ENCODE data around the gene GAK. TPM values are rescaled to one million over a fixed set of nuclear protein-coding genes. Genes with fewer than 3 reads are reported as not detected.

GAK gene
- total and polyA plus RNA-seq, 4 donors, result 27.4 to 69.7 (median 47.0) TPM

- WGBS, result 93% methylated on average over 19 of the region's 19 CpGs
- Histone ChIP-seq H3K9ac (ENCODE audit: low read depth in 1 of 2, low read length in 2 of 2) (no peak overlapping the region), H3K4me1 (ENCODE audit: control insufficient read depth in 4 of 4, insufficient read depth in 4 of 4, low read length in 3 of 4) (peaks cover 0 to 1% (median 0%) of the 10 kb centered on the region in 4 donors), H3K27ac (ENCODE audit: low read depth in 1 of 2, low read length in 2 of 2) (no peak overlapping the region), H3K27me3 (ENCODE audit: control insufficient read depth in 4 of 4, insufficient read depth in 4 of 4, low read length in 3 of 4) (no peaks in the 10 kb centered on the region), H3K36me3 (ENCODE audit: control insufficient read depth in 4 of 4, insufficient read depth in 3 of 4, low read depth in 1 of 4, low read length in 3 of 4) (no peaks in the 10 kb centered on the region), H3K9me3 (ENCODE audit: control insufficient read depth in 4 of 4, low read length in 3 of 4) (no peaks in the 10 kb centered on the region), H3K4me3 (ENCODE audit: low read depth in 1 of 3, low read length in 3 of 3) (no peak overlapping the region)
- TF ChIP-seq GABPA (IDR thresholded peaks at IDR 0.05 in 1 of 2, conservative IDR thresholded peaks at IDR 0.05 in 1 of 2) (no peak), YY1 (IDR thresholded peaks at IDR 0.05) (no peak), MAX (IDR thresholded peaks at IDR 0.05) (no peak), REST (IDR thresholded peaks at IDR 0.05) (no peak), TAF1 (conservative IDR thresholded peaks at IDR 0.05) (no peak), HNF4A (conservative IDR thresholded peaks at IDR 0.05) (no peak)
- no peak for DNase-seq (ENCODE audit: low spot score)
These were observed 15.4 kb upstream of the GAK start for GRCh38 chr4:947491-947971.

- no peak for DNase-seq (ENCODE audit: low spot score)
- H3K27ac ChIP-seq (ENCODE audit: low read depth in 1 of 2, low read length in 2 of 2), result no peak overlapping the region
- peaks cover 0 to 1% (median 0%) of the 10 kb centered on the region in 4 donors for H3K4me1 ChIP-seq (ENCODE audit: control insufficient read depth in 4 of 4, insufficient read depth in 4 of 4, low read length in 3 of 4)
- no peak overlapping the region for H3K4me3 ChIP-seq (ENCODE audit: low read depth in 1 of 3, low read length in 3 of 3)
- H3K27me3 ChIP-seq (ENCODE audit: control insufficient read depth in 4 of 4, insufficient read depth in 4 of 4, low read length in 3 of 4), result no peaks in the 10 kb centered on the region
- no peaks in the 10 kb centered on the region for H3K9me3 ChIP-seq (ENCODE audit: control insufficient read depth in 4 of 4, low read length in 3 of 4)
- H3K9ac ChIP-seq (ENCODE audit: low read depth in 1 of 2, low read length in 2 of 2), result no peak overlapping the region
- WGBS, result 77% methylated on average over 62 of the region's 62 CpGs
- no peak for TF ChIP-seq HNF4G (IDR thresholded peaks at IDR 0.05)
- no peak for TF ChIP-seq RAD21 (IDR thresholded peaks at IDR 0.05)
- TF ChIP-seq ATF3 (IDR thresholded peaks at IDR 0.05), result no peak
- no peak for TF ChIP-seq SP1 (IDR thresholded peaks at IDR 0.05)
- no peaks in the 10 kb centered on the region for H3K36me3 ChIP-seq (ENCODE audit: control insufficient read depth in 4 of 4, insufficient read depth in 3 of 4, low read depth in 1 of 4, low read length in 3 of 4)
These were observed 14.7 kb upstream of the GAK start for GRCh38 chr4:946517-947471.

- H3K27ac ChIP-seq (ENCODE audit: low read depth in 1 of 2, low read length in 2 of 2), result no peak overlapping the region
- no peak overlapping the region for H3K4me3 ChIP-seq (ENCODE audit: low read depth in 1 of 3, low read length in 3 of 3)
- H3K4me1 ChIP-seq (ENCODE audit: control insufficient read depth in 4 of 4, insufficient read depth in 4 of 4, low read length in 3 of 4), result peaks cover 0 to 3% (median 0%) of the 10 kb centered on the region in 4 donors
- H3K27me3 ChIP-seq (ENCODE audit: control insufficient read depth in 4 of 4, insufficient read depth in 4 of 4, low read length in 3 of 4), result no peaks in the 10 kb centered on the region
- DNase-seq (ENCODE audit: low spot score), result no peak
- H3K9ac ChIP-seq (ENCODE audit: low read depth in 1 of 2, low read length in 2 of 2), result no peak overlapping the region
- WGBS, result 83% methylated on average over 9 of the region's 9 CpGs
- H3K36me3 ChIP-seq (ENCODE audit: control insufficient read depth in 4 of 4, insufficient read depth in 3 of 4, low read depth in 1 of 4, low read length in 3 of 4), result no peaks in the 10 kb centered on the region
- H3K9me3 ChIP-seq (ENCODE audit: control insufficient read depth in 4 of 4, low read length in 3 of 4), result no peaks in the 10 kb centered on the region
- TF ChIP-seq RAD21 (IDR thresholded peaks at IDR 0.05) (no peak), HNF4G (IDR thresholded peaks at IDR 0.05) (no peak), EGR1 (IDR thresholded peaks at IDR 0.05; ENCODE audit: low read depth in 2 of 2) (no peak), TAF1 (conservative IDR thresholded peaks at IDR 0.05) (no peak), ZBTB33 (IDR thresholded peaks at IDR 0.05) (no peak), FOXA1 (IDR thresholded peaks at IDR 0.05) (no peak), JUND (IDR thresholded peaks at IDR 0.05) (no peak), RXRA (IDR thresholded peaks at IDR 0.05) (no peak), FOXA2 (IDR thresholded peaks at IDR 0.05) (no peak), HNF4A (conservative IDR thresholded peaks at IDR 0.05) (no peak), CTCF (IDR thresholded peaks at IDR 0.05; ENCODE audit: low read depth, low read length, missing input control) (no peak), GABPA (IDR thresholded peaks at IDR 0.05 in 1 of 2, conservative IDR thresholded peaks at IDR 0.05 in 1 of 2) (no peak), YY1 (IDR thresholded peaks at IDR 0.05) (no peak)
These were observed 14.0 kb upstream of the GAK start for GRCh38 chr4:946103-946450.
